Progenitor cell of endocrine pancreas (in vitro differentiated cells): ENCODE results near the gene GABRD. TPM values are rescaled to one million over a fixed set of nuclear protein-coding genes. Genes with fewer than 3 reads are reported as not detected.

Experiments used
- DNase-seq: peaks from one replicate; pipeline ENCODE4 v3.0.0; 2021; ENCODE audit warnings: low spot score; ENCODE audit not compliant: unreplicated experiment
- H3K27ac Mint-ChIP-seq: 2 replicates; pipeline ENCODE4 v1.8.0; 2021; ENCODE audit warnings: mild to moderate bottlenecking, moderate library complexity, mixed read lengths
- H3K27me3 Mint-ChIP-seq: 2 replicates; pipeline ENCODE4 v1.8.0; 2021; ENCODE audit warnings: mixed read lengths
- H3K36me3 Mint-ChIP-seq: 2 replicates; pipeline ENCODE4 v1.8.0; 2022; ENCODE audit warnings: mixed read lengths; ENCODE audit not compliant: insufficient read depth
- H3K4me1 Mint-ChIP-seq: 2 replicates; pipeline ENCODE4 v1.8.0; 2021; ENCODE audit warnings: low read depth, mixed read lengths
- H3K4me3 Mint-ChIP-seq: 2 replicates; pipeline ENCODE4 v1.8.0; 2021; ENCODE audit warnings: low read depth, mild to moderate bottlenecking, moderate library complexity, mixed read lengths
- H3K9me3 Mint-ChIP-seq: 2 replicates; pipeline ENCODE4 v1.8.0; 2021; ENCODE audit warnings: low read depth, mixed read lengths
- total RNA-seq: library from RNA; stranded (reverse); gene quantifications from 2 replicates; pipeline ENCODE4 v1.2.1, GENCODE V29; 2021
- TF ChIP-seq, protein P1 (sequence below): fragments of 200-600 bp; sonication (generic); IDR thresholded peaks from one replicate; pipeline ENCODE4 v1.5.0; 2021; ENCODE audit warnings: antibody characterized with exemption, mild to moderate bottlenecking; ENCODE audit not compliant: unreplicated experiment

GABRD gene
- total RNA-seq, 1 donor from 2014 or later: not detected

DNA sequence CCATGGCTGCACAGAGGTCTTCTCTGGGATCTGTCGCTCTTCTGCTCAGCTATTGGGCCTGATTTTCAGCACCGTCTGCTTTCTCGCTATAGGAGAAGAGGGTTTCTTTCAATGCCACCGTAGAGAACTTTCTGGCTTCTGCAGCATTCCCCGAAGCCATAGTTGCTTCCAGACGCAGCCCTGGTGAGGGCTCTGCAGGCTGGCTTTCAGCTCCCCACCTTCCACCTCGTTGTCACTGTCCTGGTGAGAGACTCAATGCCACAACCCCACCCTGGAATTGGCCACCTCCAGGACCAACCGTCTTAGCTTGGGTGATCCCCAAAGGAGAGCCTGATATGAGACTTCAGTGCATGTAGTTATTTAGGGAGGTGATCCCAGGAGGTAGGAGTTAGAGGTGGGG is 19.1 kb downstream of the GABRD start:
- Mint-ChIP-seq H3K27me3 (peaks cover 9% of the 10 kb centered on the region), H3K27ac (no peak overlapping the region), H3K9me3 (no peaks in the 10 kb centered on the region), H3K4me1 (no peaks in the 10 kb centered on the region), H3K4me3 (no peak overlapping the region), H3K36me3 (no peaks in the 10 kb centered on the region)
- TF ChIP-seq, protein P1, sequence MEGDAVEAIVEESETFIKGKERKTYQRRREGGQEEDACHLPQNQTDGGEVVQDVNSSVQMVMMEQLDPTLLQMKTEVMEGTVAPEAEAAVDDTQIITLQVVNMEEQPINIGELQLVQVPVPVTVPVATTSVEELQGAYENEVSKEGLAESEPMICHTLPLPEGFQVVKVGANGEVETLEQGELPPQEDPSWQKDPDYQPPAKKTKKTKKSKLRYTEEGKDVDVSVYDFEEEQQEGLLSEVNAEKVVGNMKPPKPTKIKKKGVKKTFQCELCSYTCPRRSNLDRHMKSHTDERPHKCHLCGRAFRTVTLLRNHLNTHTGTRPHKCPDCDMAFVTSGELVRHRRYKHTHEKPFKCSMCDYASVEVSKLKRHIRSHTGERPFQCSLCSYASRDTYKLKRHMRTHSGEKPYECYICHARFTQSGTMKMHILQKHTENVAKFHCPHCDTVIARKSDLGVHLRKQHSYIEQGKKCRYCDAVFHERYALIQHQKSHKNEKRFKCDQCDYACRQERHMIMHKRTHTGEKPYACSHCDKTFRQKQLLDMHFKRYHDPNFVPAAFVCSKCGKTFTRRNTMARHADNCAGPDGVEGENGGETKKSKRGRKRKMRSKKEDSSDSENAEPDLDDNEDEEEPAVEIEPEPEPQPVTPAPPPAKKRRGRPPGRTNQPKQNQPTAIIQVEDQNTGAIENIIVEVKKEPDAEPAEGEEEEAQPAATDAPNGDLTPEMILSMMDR: no peak
- no peak for DNase-seq

DNA sequence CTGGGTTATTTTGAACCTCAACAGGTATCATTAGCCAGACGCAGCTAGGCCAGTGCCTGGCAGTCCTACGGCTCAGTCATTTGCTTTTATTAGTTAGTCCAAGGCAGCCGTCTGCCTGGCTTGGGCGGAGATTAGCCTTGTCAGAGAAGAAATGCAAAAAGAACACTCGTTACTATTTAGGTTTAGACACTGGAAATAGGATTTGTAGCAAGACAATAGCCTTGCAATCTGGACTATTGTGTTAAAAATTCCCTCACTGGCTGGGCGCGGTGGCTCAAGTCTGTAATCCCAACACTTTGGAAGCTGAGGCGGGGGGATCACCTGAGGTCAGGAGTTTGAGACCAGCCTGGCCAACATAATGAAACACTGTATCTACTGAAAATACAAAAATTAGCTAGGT is 20.1 kb downstream of the GABRD start:
- Mint-ChIP-seq H3K4me3 (no peak overlapping the region), H3K27me3 (peaks cover 15% of the 10 kb centered on the region)
- TF ChIP-seq, protein P1: no peak

DNA sequence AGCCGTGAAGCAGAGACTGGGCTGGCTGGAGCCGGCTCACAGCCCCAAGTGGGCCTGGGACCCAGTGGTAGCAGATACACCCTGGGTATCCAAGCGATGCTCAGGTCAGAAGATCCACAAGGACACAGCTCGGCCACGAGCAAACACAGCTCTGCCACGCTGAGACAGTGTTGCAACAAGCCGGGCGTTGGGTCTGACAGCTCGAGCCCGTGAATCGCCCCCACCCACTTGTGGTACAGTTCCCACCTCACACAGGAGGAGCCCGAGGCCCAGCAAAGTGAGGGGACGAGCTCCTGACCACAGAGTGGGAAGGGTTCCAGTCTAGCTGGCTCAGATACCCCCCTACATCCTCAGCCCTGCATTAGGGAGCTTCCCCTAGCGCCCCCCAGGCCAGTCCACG is 22.2 kb downstream of the GABRD start:
- H3K27ac Mint-ChIP-seq: no peak overlapping the region
- TF ChIP-seq, protein P1: no peak
- no peaks in the 10 kb centered on the region for H3K36me3 Mint-ChIP-seq
- no peak for DNase-seq
- no peaks in the 10 kb centered on the region for H3K9me3 Mint-ChIP-seq
- H3K4me3 Mint-ChIP-seq: no peak overlapping the region
- peaks cover 1% of the 10 kb centered on the region for H3K4me1 Mint-ChIP-seq
- peaks cover 22% of the 10 kb centered on the region for H3K27me3 Mint-ChIP-seq

More for the DNA sequence above, 20.1 kb downstream of the GABRD start:
- H3K9me3 Mint-ChIP-seq: no peaks in the 10 kb centered on the region
- no peak for DNase-seq
- no peaks in the 10 kb centered on the region for H3K36me3 Mint-ChIP-seq
- peak overlapping the region; percentile 10 for H3K27ac Mint-ChIP-seq
- peaks cover 1% of the 10 kb centered on the region for H3K4me1 Mint-ChIP-seq

DNA sequence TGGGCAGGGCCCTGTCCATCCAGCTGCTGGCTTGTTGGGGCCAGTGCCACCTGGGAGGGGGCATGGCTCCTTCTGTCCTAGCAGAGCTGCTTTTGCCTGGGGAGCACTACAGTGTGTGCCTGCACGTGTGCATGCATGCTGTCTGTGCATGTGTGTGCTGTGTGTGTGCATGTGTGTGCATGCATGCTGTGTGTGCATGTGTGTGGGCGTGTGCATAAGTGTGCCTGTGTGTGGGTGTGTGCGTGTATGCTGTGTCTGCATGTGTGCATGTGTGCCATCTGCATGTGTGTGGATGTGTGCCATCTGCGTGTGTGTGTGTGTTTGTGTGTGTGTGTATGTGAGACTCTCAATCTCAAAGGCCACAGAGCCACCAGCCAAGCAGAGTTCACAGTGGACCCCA is 22.7 kb downstream of the GABRD start:
- Mint-ChIP-seq H3K9me3 (no peaks in the 10 kb centered on the region), H3K27ac (no peak overlapping the region), H3K27me3 (peaks cover 22% of the 10 kb centered on the region), H3K4me1 (peaks cover 1% of the 10 kb centered on the region), H3K4me3 (no peak overlapping the region), H3K36me3 (no peaks in the 10 kb centered on the region)
- TF ChIP-seq, protein P1: no peak
- no peak for DNase-seq

DNA sequence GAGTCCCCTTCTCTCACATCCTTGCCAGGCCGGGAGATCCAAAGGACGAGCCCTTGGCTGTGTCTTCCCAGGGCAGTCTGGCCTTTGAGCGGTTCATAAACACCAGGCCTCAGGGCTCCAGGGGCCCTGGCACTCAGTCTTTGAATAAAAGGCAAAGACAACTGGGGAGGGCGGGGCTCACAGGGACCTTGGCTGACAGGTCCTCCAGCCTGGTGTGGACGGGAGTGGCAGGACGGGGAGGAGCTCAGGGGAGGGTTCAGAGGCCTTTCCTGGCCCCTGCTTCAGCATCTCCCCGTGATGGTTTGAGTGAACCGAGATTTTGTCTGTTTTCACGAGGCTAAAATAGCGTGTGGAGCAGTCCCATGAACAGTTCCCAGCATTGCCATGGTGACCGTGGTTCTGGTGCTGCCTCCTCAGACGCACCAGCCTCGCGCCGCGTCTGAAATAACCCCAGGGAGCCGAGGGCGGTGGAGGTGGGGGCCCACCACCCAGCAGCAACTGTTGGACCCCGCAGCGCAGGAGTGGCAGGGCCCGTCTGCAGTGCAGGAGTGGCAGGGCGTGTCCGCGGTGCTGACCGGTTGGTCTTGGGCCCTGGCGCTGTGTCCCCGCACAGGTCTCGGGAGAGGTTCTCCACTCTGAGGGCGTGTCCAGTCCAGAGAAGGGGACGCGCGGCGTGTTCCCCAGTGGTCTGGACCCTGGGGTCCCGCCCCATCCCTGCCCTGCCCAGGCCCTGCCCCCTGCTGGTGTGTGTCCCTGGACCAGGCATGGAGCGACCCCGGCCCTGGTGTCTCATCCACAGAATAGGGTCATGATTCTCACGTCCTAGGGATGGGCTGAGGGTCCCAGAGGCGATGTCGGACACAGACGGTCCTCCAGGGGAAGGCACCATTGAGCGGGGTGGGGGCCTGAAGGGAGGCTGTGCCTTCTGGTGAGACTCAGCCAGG is 24.0 kb downstream of the GABRD start:
- TF ChIP-seq, protein P1: peak; percentile 14
- H3K27me3 Mint-ChIP-seq: peaks cover 21% of the 10 kb centered on the region
- no peaks in the 10 kb centered on the region for H3K36me3 Mint-ChIP-seq
- no peak overlapping the region for H3K27ac Mint-ChIP-seq
- H3K9me3 Mint-ChIP-seq: no peaks in the 10 kb centered on the region
- no peak overlapping the region for H3K4me3 Mint-ChIP-seq
- no peak for DNase-seq
- peaks cover 1% of the 10 kb centered on the region for H3K4me1 Mint-ChIP-seq
